Measurements from ENCODE around the gene UNC5A. TPM values are rescaled to one million over a fixed set of nuclear protein-coding genes. Genes with fewer than 3 reads are reported as not detected.

Gene UNC5A
- total RNA-seq, 6 experiments from 2014 or later: not detected

GRCh38 chr5:176900780-176901204 lies 90.4 kb downstream of the UNC5A start:
- H3K36me3 ChIP-seq: peaks cover 0 to 22% (median 10%) of the 10 kb centered on the region in 4 donors
- ATAC-seq (peak in 1 of 4 donors; percentile 3), DNase-seq (peak in 1 of 3 donors; percentile 39)
- H3K27ac ChIP-seq: no peak overlapping the region
- TF ChIP-seq, protein P1, sequence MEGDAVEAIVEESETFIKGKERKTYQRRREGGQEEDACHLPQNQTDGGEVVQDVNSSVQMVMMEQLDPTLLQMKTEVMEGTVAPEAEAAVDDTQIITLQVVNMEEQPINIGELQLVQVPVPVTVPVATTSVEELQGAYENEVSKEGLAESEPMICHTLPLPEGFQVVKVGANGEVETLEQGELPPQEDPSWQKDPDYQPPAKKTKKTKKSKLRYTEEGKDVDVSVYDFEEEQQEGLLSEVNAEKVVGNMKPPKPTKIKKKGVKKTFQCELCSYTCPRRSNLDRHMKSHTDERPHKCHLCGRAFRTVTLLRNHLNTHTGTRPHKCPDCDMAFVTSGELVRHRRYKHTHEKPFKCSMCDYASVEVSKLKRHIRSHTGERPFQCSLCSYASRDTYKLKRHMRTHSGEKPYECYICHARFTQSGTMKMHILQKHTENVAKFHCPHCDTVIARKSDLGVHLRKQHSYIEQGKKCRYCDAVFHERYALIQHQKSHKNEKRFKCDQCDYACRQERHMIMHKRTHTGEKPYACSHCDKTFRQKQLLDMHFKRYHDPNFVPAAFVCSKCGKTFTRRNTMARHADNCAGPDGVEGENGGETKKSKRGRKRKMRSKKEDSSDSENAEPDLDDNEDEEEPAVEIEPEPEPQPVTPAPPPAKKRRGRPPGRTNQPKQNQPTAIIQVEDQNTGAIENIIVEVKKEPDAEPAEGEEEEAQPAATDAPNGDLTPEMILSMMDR (IDR thresholded peaks at IDR 0.05): no peak
- no peaks in the 10 kb centered on the region for H3K27me3 ChIP-seq
- WGBS (ENCODE audit: insufficient coverage, low coverage, low lambda C conversion rate, missing lambda C conversion rate): 62% methylated on average over 2 of the region's 7 CpGs
- no peak overlapping the region for H3K4me3 ChIP-seq
- no peaks in the 10 kb centered on the region for H3K4me1 ChIP-seq
- no peaks in the 10 kb centered on the region for H3K9me3 ChIP-seq
- intact Hi-C loops (cut with DNase I): no loop called here

DNA sequence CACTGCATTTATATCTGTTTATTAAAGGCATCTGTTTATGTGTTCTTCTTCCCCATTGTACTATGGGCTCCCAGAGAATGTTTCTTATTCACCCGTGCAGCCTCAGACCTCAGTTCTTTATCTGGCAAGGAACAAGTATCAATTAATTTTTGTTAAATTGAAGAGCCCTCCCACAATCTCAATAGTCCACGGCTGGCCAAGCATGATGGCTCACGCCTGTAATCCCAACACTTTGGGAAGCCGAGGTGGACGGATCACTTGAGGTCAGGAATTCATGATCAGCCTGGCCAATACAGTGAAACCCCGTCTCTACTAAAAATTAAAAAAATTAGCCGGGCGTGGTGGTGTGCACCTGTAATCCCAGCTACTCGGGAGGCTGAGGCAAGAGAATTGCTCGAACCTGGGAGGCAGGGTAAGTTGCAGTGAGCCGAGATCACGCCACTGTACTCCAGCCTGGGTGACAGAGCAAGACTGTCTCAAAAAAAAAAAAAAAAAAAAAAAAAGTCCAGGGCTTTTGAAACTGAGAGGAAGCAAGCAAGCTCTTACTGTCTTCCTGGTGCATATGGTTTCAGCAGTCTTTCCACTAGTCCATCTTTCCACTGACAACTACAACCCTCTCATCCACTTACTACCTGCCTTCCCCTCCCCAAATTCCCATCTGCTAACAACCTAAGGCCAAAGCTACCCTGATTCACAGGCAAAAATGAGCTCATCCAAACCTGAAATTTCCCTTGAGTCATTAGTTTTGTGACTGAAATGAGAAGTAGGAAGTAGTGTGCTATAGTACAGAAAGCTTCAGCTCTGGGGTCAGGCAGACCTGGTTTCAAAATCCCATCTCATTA lies 91.1 kb downstream of the UNC5A start:
- H3K27ac ChIP-seq: no peak overlapping the region
- no peaks in the 10 kb centered on the region for H3K27me3 ChIP-seq

GRCh38 chr5:176902102-176902814 lies 91.9 kb downstream of the UNC5A start:
- intact Hi-C loops (cut with DNase I): no loop called here
- no peaks in the 10 kb centered on the region for H3K9me3 ChIP-seq
- DNase-seq: peak in 1 of 3 donors; percentile 33
- H3K4me1 ChIP-seq: no peaks in the 10 kb centered on the region
- no peaks in the 10 kb centered on the region for H3K27me3 ChIP-seq
- 74% methylated on average over 5 of the region's 6 CpGs for WGBS (ENCODE audit: insufficient coverage, low coverage, low lambda C conversion rate, missing lambda C conversion rate)
- ATAC-seq: no peak
- H3K27ac ChIP-seq: no peak overlapping the region
- H3K4me3 ChIP-seq: no peak overlapping the region
- H3K36me3 ChIP-seq: peaks cover 0 to 37% (median 15%) of the 10 kb centered on the region in 4 donors
- TF ChIP-seq, protein P1 (IDR thresholded peaks at IDR 0.05): no peak
- no peak for TF ChIP-seq POLR2A (IDR thresholded peaks at IDR 0.05)

More for the DNA sequence above, 91.1 kb downstream of the UNC5A start:
- H3K4me3 ChIP-seq: no peak overlapping the region
- 91% methylated on average over 7 of the region's 12 CpGs for WGBS (ENCODE audit: insufficient coverage, low coverage, low lambda C conversion rate, missing lambda C conversion rate)
- H3K4me1 ChIP-seq: no peaks in the 10 kb centered on the region
- peaks cover 0 to 29% (median 13%) of the 10 kb centered on the region in 4 donors for H3K36me3 ChIP-seq
- TF ChIP-seq, protein P1 (IDR thresholded peaks at IDR 0.05): no peak
- no peak for TF ChIP-seq POLR2A (IDR thresholded peaks at IDR 0.05)
- no peaks in the 10 kb centered on the region for H3K9me3 ChIP-seq
- ATAC-seq: peak in 2 of 4 donors; percentile 14 to 33
- peak in 1 of 3 donors; percentile 27 for DNase-seq
- intact Hi-C loops (cut with DNase I): no loop called here

- TF ChIP-seq, protein P1 (IDR thresholded peaks at IDR 0.05): no peak
- TF ChIP-seq POLR2A (IDR thresholded peaks at IDR 0.05): no peak
- ATAC-seq: peak in 1 of 4 donors; percentile 44
Measured at GRCh38 chr5:176902911-176903664, 92.7 kb downstream of the UNC5A start.

More at GRCh38 chr5:176902911-176903664, 92.7 kb downstream of the UNC5A start:
- no peaks in the 10 kb centered on the region for H3K4me1 ChIP-seq
- H3K27ac ChIP-seq: no peak overlapping the region
- no peak overlapping the region for H3K4me3 ChIP-seq
- H3K9me3 ChIP-seq: no peaks in the 10 kb centered on the region
- intact Hi-C loops (cut with DNase I): no loop called here
- H3K27me3 ChIP-seq: no peaks in the 10 kb centered on the region
- no peak for DNase-seq
- WGBS (ENCODE audit: insufficient coverage, low coverage, low lambda C conversion rate, missing lambda C conversion rate): 78% methylated on average over 5 of the region's 5 CpGs
- peaks cover 0 to 45% (median 19%) of the 10 kb centered on the region in 4 donors for H3K36me3 ChIP-seq
